K562 (cell line): Measurements from ENCODE around the gene BRD4. TPM values are rescaled to one million over a fixed set of nuclear protein-coding genes. Genes with fewer than 3 reads are reported as not detected.

Experiments used
- ATAC-seq: fragments of 200-7000 bp; cut with Tn5 transposase; 3 replicates; pipeline ENCODE4 v1.9.1; 2020; ENCODE audit warnings: moderate library complexity
- BruUV-seq: library from RNA; stranded (reverse); fragments of 400-500 nt; replicated peaks from 2 replicates; lab custom pipeline; 2021; lab: Mats Ljungman, UMichigan
- CTCF ChIA-PET: fragments of 300-600 bp; formaldehyde crosslinking; extraction: SDS; loops from one replicate; lab custom pipeline; 2021; ENCODE audit warnings: low intra/inter-chr PET ratio; lab: Yijun Ruan, JAX
- POLR2A ChIA-PET: fragments of 300-600, 350-650 bp; sonication (Branson Sonifier 250); formaldehyde crosslinking; extraction: SDS; loops from one replicate; lab custom pipeline; 2021; ENCODE audit warnings: antibody characterized with exemption, inconsistent platforms; lab: Yijun Ruan, JAX
- DNase-seq, 4 experiments: peaks; one replicate each; pipeline versions ENCODE4 v3.0.0 to v3.0.0-alpha.2; 2011 to 2018; ENCODE audit warnings: low spot score in 3 of 4, mixed read lengths in 3 of 4; ENCODE audit errors: extremely low read depth in 1 of 4
- FAIRE-seq: peaks from 2 replicates; lab custom pipeline; 2011; peaks lifted over from hg19 to GRCh38; lab: Jason Lieb, UNC
- H2AFZ ChIP-seq: 2 replicates; pipeline ENCODE4 v1.6.0; 2011; ENCODE audit warnings: low read depth, low read length, control low read depth, inconsistent platforms
- H3K27ac ChIP-seq: fragments of 200-600 bp; 3 replicates; pipeline ENCODE4 v1.8.0; 2011; ENCODE audit warnings: low read depth, mild to moderate bottlenecking, control low read depth, inconsistent platforms, low read length, moderate library complexity, mixed read lengths; ENCODE audit errors: extremely low read depth
- H3K27me3 ChIP-seq, 2 experiments: fragments of 300-600 bp in 1 of 2; 2 replicates in 1 of 2; 3 replicates in 1 of 2; pipeline versions ENCODE4 v1.6.0 to v1.8.0; 2011; ENCODE audit warnings: inconsistent platforms in 2 of 2, low read length in 2 of 2, mild to moderate bottlenecking in 1 of 2, mixed read lengths in 1 of 2, moderate library complexity in 1 of 2; ENCODE audit not compliant: control insufficient read depth in 2 of 2, insufficient read depth in 2 of 2
- H3K36me3 ChIP-seq: fragments of 300-600 bp; 3 replicates; pipeline ENCODE4 v1.8.0; 2011; ENCODE audit warnings: mild to moderate bottlenecking, low read length, inconsistent platforms; ENCODE audit not compliant: control insufficient read depth, insufficient read depth
- H3K4me1 ChIP-seq, 2 experiments: fragments of 200-600 bp in 1 of 2; replicated peaks in 1 of 2; 2 replicates in 1 of 2; 3 replicates in 1 of 2; pipeline versions ENCODE4 v1.5.1 to v1.8.0; 2011; ENCODE audit warnings: inconsistent platforms in 2 of 2, low read length in 2 of 2, mild to moderate bottlenecking in 1 of 2, mixed read lengths in 1 of 2, moderate library complexity in 1 of 2; ENCODE audit not compliant: control insufficient read depth in 2 of 2, insufficient read depth in 2 of 2
- H3K4me2 ChIP-seq: 2 replicates; pipeline ENCODE4 v1.6.1; 2011; ENCODE audit warnings: low read length, control low read depth, inconsistent platforms, mixed read lengths; ENCODE audit not compliant: insufficient read depth
- H3K4me3 ChIP-seq: fragments of 200-600 bp; sonication (generic), shearing (Covaris generic); 2 replicates; pipeline ENCODE4 v1.5.1; 2016; ENCODE audit warnings: control low read depth, inconsistent platforms
- H3K79me2 ChIP-seq: fragments of 200-600 bp; 3 replicates; pipeline ENCODE4 v1.8.0; 2011; ENCODE audit warnings: low read length, inconsistent platforms; ENCODE audit not compliant: control insufficient read depth, insufficient read depth
- H3K9ac ChIP-seq, 2 experiments: 2 replicates each; pipeline versions ENCODE4 v1.6.0 to v1.6.1; 2011; ENCODE audit warnings: low read depth in 2 of 2, low read length in 2 of 2, control low read depth in 1 of 2, inconsistent platforms in 1 of 2, mild to moderate bottlenecking in 1 of 2, mixed read lengths in 1 of 2; ENCODE audit not compliant: insufficient read depth in 1 of 2
- H3K9me1 ChIP-seq: one replicate; pipeline ENCODE4 v1.6.0; 2011; ENCODE audit warnings: inconsistent platforms, mild to moderate bottlenecking, low read length, moderate library complexity; ENCODE audit not compliant: control insufficient read depth, insufficient read depth
- H3K9me3 ChIP-seq: replicated peaks from 2 replicates; pipeline ENCODE4 v1.5.1; 2011; ENCODE audit warnings: low read depth, low read length, inconsistent platforms; ENCODE audit not compliant: control insufficient read depth, insufficient read depth
- H4K20me1 ChIP-seq: replicated peaks from 2 replicates; pipeline ENCODE4 v1.6.1; 2011; ENCODE audit warnings: low read length, inconsistent platforms, mixed read lengths; ENCODE audit not compliant: control insufficient read depth, insufficient read depth
- EGR1 ChIP-seq: fragments of 450-650 bp; conservative IDR thresholded peaks from 2 replicates; pipeline ENCODE4 v1.6.1; 2017; ENCODE audit warnings: mild to moderate bottlenecking
- SRSF3 ChIP-seq: fragments of 200-400 bp; formaldehyde crosslinking; IDR thresholded peaks from 2 replicates; pipeline ENCODE4 v1.6.1; 2016; ENCODE audit warnings: mild to moderate bottlenecking, low read length, moderate library complexity; ENCODE audit not compliant: insufficient read depth
- ZNF140 ChIP-seq: fragments of 250-450 bp; sonication (Bioruptor Pico); IDR thresholded peaks from 2 replicates; pipeline ENCODE4 v1.8.0; 2021; ENCODE audit warnings: moderate library complexity, mild to moderate bottlenecking, inconsistent platforms
- WGBS: fragments of 100-300 bp; shearing (Covaris generic); methylation state at CpG from one replicate; pipeline ENCODE4 v1.1.6; 2016; ENCODE audit warnings: low coverage, mixed read lengths; ENCODE audit not compliant: insufficient coverage; ENCODE audit errors: missing lambda C conversion rate; 5-methylcytosine and 5-hydroxymethylcytosine counted together
- in situ Hi-C: fragments of 300-500 bp; cut with MboI; formaldehyde crosslinking; loops from 4 replicates; pipeline ENCODE4 v1.15.0; 2018; ENCODE audit warnings: inconsistent platforms, mixed read lengths
- intact Hi-C: fragments of 100-400 bp; cut with micrococcal nuclease; formaldehyde crosslinking; loops from 2 replicates; pipeline ENCODE4 v1.14.2; 2022
- polyA plus RNA-seq, 8 experiments: library from polyadenylated mRNA; depleted of rRNA in 4 of 8; stranded (reverse) in 5 of 8; unstranded in 3 of 8; fragments of >200 nt; fragmentation: Nextera tagmentation in 2 of 8; fragmentation: Illumina TruSeq in 1 of 8; extraction: Ambion mirVana in 2 of 8; extraction: Trizol in 1 of 8; gene quantifications; 2 replicates each; pipeline versions ENCODE4 v1.2.1 to v1.2.3, GENCODE V29; 2011 to 2014; ENCODE audit warnings: inconsistent platforms in 1 of 8, missing spikeins in 1 of 8
- total RNA-seq, 7 experiments: library from RNA; depleted of rRNA in 6 of 7; stranded (reverse); fragments of >200 nt in 6 of 7; fragmentation: Illumina TruSeq in 2 of 7; extraction: Trizol in 2 of 7; gene quantifications; 2 replicates each; pipeline versions ENCODE4 v1.2.1 to v1.2.3, GENCODE V29; 2011 to 2021; ENCODE audit warnings: low replicate concordance in 1 of 7

Gene BRD4
- total and polyA plus RNA-seq, 9 of the 15 experiments (the other 6 are each of a cell fraction or from before 2014, with no cell fraction given): 1.8 to 105 (median 15.6) TPM

GRCh38 chr19:15200553-15201364, 131.6 kb downstream of the BRD4 start, which contains the start of gene NOTCH3:
Gene NOTCH3 (minus strand): TSS chr19:15200995. CDS start chr19:15200905, 90 bp downstream.
- FAIRE-seq (no peak), DNase-seq (peak in 2 of 4 experiments; percentile 46 to 50), ATAC-seq (no peak)
- Histone ChIP-seq H3K36me3 (no peaks in the 10 kb centered on the region), H3K4me2 (no peak within 1 kb of the TSS), H3K9ac (no peak within 1 kb of the TSS), H3K27ac (no peak within 1 kb of the TSS), H3K4me3 (no peak within 1 kb of the TSS), H3K27me3 (peaks cover 5 to 25% of the 10 kb centered on the region in 2 experiments), H2AFZ (no peak within 1 kb of the TSS), H3K4me1 (peaks cover 0 to 17% of the 10 kb centered on the region in 2 experiments; a peak in 2 of 5 replicates), H4K20me1 (peaks cover 2% of the 10 kb centered on the region; the same call in 1 of the 2 replicates), H3K79me2 (no peaks in the 10 kb centered on the region), H3K9me1 (no peaks in the 10 kb centered on the region), H3K9me3 (no peaks in the 10 kb centered on the region)
- ChIA-PET POLR2A (interaction anchor here (0.6 kb wide), 1 partner anchor 306 kb away, joined by 3 read pairs; no protein-coding TSS in a partner anchor), CTCF (no interaction called here)
- intact Hi-C loops: no loop called here
- in situ Hi-C loops: no loop called here
- TF ChIP-seq EGR1 (peak; percentile 46), SRSF3 (no peak), ZNF140 (no peak)
- WGBS: 51% methylated on average over 15 of the region's 74 CpGs
- no TSS peak for BruUV-seq
